Naive thymus-derived CD8-positive, alpha-beta T cell (primary cell): ENCODE data around the gene HTR3B. TPM values are rescaled to one million over a fixed set of nuclear protein-coding genes. Genes with fewer than 3 reads are reported as not detected.
A peak's percentile ranks its signal among the peaks of the same experiment; 100 is the strongest.
"Not testable (repeated sequence)": the region's sequence is repeated elsewhere in the genome, so short reads cannot be mapped to it uniquely, and the experiment has no call there.

Experiments used
- ATAC-seq, 2 donors: fragments of 150-1000 bp; cut with Tn5 transposase in 1 of 2; sonication (Bioruptor Pico), chemical (Tn5 transposase) in 1 of 2; 1 replicate in 1 of 2; 2 replicates in 1 of 2; pipeline ENCODE4 v1.10.0; 2021; ENCODE audit warnings: mild to moderate bottlenecking in 2 of 2, moderate library complexity in 2 of 2
- POLR2A ChIA-PET: fragments of 350-600 bp; sonication (Branson Sonifier 250); formaldehyde crosslinking; loops from one replicate; lab custom pipeline; 2021; ENCODE audit warnings: antibody characterized with exemption; lab: Charles Lee
- DNase-seq, 10 donors: peaks; one replicate each; pipeline versions ENCODE4 v3.0.0 to v3.0.0-alpha.2; 2020 to 2022
- H3K27ac Mint-ChIP-seq, 10 donors: one replicate each; pipeline ENCODE4 v1.8.0; 2020 to 2022; ENCODE audit warnings: mild to moderate bottlenecking in 10 of 10, mixed read lengths in 10 of 10, moderate library complexity in 4 of 10, inconsistent platforms in 1 of 10
- H3K27me3 Mint-ChIP-seq, 5 donors: one replicate each; pipeline ENCODE4 v1.8.0; 2021 to 2022; ENCODE audit warnings: mixed read lengths in 5 of 5
- H3K36me3 Mint-ChIP-seq, 3 donors: one replicate each; pipeline ENCODE4 v1.8.0; 2020 to 2022; ENCODE audit warnings: mixed read lengths in 3 of 3, mild to moderate bottlenecking in 2 of 3, inconsistent platforms in 1 of 3
- H3K4me1 Mint-ChIP-seq, 4 donors: one replicate each; pipeline ENCODE4 v1.8.0; 2021 to 2022; ENCODE audit warnings: mixed read lengths in 4 of 4
- H3K4me3 Mint-ChIP-seq, 10 donors: one replicate each; pipeline ENCODE4 v1.8.0; 2020 to 2022; ENCODE audit warnings: mild to moderate bottlenecking in 10 of 10, mixed read lengths in 10 of 10, moderate library complexity in 6 of 10, inconsistent platforms in 1 of 10
- H3K9me3 Mint-ChIP-seq, 9 donors: one replicate each; pipeline ENCODE4 v1.8.0; 2020 to 2022; ENCODE audit warnings: mixed read lengths in 9 of 9, mild to moderate bottlenecking in 3 of 9, inconsistent platforms in 1 of 9, moderate library complexity in 1 of 9
- polyA plus RNA-seq, 3 donors: library from polyadenylated mRNA; unstranded; fragments of 300-500 nt; fragmentation: Illumina TruSeq; gene quantifications; one replicate each; pipeline ENCODE4 v1.2.3, GENCODE V29; 2021
- total RNA-seq, 8 experiments: library from RNA in 2 of 8; stranded (reverse) in 2 of 8; gene quantifications; one replicate each; pipeline ENCODE4 v1.2.3 and lab custom pipeline; 2021 to 2026

The HTR3B gene
- total and polyA plus RNA-seq, 5 experiments from 2014 or later = not detected

- H3K36me3 Mint-ChIP-seq = peaks cover 0 to 5% (median 0%) of the 10 kb centered on the region in 3 donors
- H3K9me3 Mint-ChIP-seq = peaks cover 0 to 2% (median 0%) of the 10 kb centered on the region in 9 donors
- peaks cover 13 to 27% (median 14%) of the 10 kb centered on the region in 5 donors for H3K27me3 Mint-ChIP-seq
- H3K4me1 Mint-ChIP-seq = peaks cover 0 to 3% (median 0%) of the 10 kb centered on the region in 4 donors
- H3K27ac Mint-ChIP-seq = no peak overlapping the region
- no peak for DNase-seq
- no peak overlapping the region for H3K4me3 Mint-ChIP-seq
- POLR2A ChIA-PET = no interaction called here
- ATAC-seq = no peak
Measured at GRCh38 chr11:113926273-113927197, 21.9 kb downstream of the HTR3B start.

GRCh38 chr11:113928311-113928710 is 23.7 kb downstream of the HTR3B start:
- peaks cover 0 to 3% (median 0%) of the 10 kb centered on the region in 4 donors for H3K4me1 Mint-ChIP-seq
- H3K4me3 Mint-ChIP-seq = no peak overlapping the region
- H3K9me3 Mint-ChIP-seq = peaks cover 0 to 2% (median 0%) of the 10 kb centered on the region in 9 donors
- POLR2A ChIA-PET = no interaction called here
- DNase-seq = no peak
- no peak for ATAC-seq
- peaks cover 15 to 38% (median 21%) of the 10 kb centered on the region in 5 donors for H3K27me3 Mint-ChIP-seq
- no peak overlapping the region for H3K27ac Mint-ChIP-seq
- no peaks in the 10 kb centered on the region for H3K36me3 Mint-ChIP-seq

GRCh38 chr11:113932788-113933187 is 28.2 kb downstream of the HTR3B start:
- Mint-ChIP-seq H3K27ac (no peak overlapping the region), H3K36me3 (no peaks in the 10 kb centered on the region), H3K27me3 (peaks cover 18 to 55% (median 19%) of the 10 kb centered on the region in 5 donors), H3K4me3 (no peak overlapping the region), H3K4me1 (no peaks in the 10 kb centered on the region), H3K9me3 (no peaks in the 10 kb centered on the region)
- no peak for ATAC-seq
- POLR2A ChIA-PET = no interaction called here
- no peak for DNase-seq

- H3K27ac Mint-ChIP-seq, POLR2A ChIA-PET, H3K4me1 Mint-ChIP-seq, DNase-seq, H3K9me3 Mint-ChIP-seq, H3K4me3 Mint-ChIP-seq, ATAC-seq, H3K36me3 Mint-ChIP-seq: not testable (repeated sequence)
- H3K27me3 Mint-ChIP-seq = peaks cover 11 to 44% (median 18%) of the 10 kb centered on the region in 5 donors
Measured at GRCh38 chr11:113934193-113934592, 29.6 kb downstream of the HTR3B start.

GRCh38 chr11:113934761-113935160 is 30.2 kb downstream of the HTR3B start:
- H3K9me3 Mint-ChIP-seq = no peaks in the 10 kb centered on the region
- H3K36me3 Mint-ChIP-seq = no peaks in the 10 kb centered on the region
- H3K27me3 Mint-ChIP-seq = peaks cover 11 to 43% (median 18%) of the 10 kb centered on the region in 5 donors
- no peak for DNase-seq
- H3K4me3 Mint-ChIP-seq = no peak overlapping the region
- POLR2A ChIA-PET = no interaction called here
- H3K27ac Mint-ChIP-seq = no peak overlapping the region
- ATAC-seq = no peak
- H3K4me1 Mint-ChIP-seq = no peaks in the 10 kb centered on the region

GRCh38 chr11:113935858-113936257 is 31.3 kb downstream of the HTR3B start:
- no peak for ATAC-seq
- Mint-ChIP-seq H3K36me3 (no peaks in the 10 kb centered on the region), H3K4me1 (no peaks in the 10 kb centered on the region), H3K9me3 (no peaks in the 10 kb centered on the region), H3K4me3 (no peak overlapping the region), H3K27me3 (peaks cover 11 to 35% (median 14%) of the 10 kb centered on the region in 5 donors), H3K27ac (no peak overlapping the region)
- POLR2A ChIA-PET = no interaction called here
- no peak for DNase-seq

GRCh38 chr11:113937918-113938317 is 33.3 kb downstream of the HTR3B start:
- H3K9me3 Mint-ChIP-seq = no peaks in the 10 kb centered on the region
- POLR2A ChIA-PET = no interaction called here

GRCh38 chr11:113942256-113942655 is 37.7 kb downstream of the HTR3B start:
- POLR2A ChIA-PET = no interaction called here

More at GRCh38 chr11:113937918-113938317, 33.3 kb downstream of the HTR3B start:
- H3K4me1 Mint-ChIP-seq = no peaks in the 10 kb centered on the region
- H3K4me3 Mint-ChIP-seq = no peak overlapping the region
- H3K27me3 Mint-ChIP-seq = peaks cover 2 to 21% (median 9%) of the 10 kb centered on the region in 5 donors
- DNase-seq (no peak), ATAC-seq (no peak)
- H3K36me3 Mint-ChIP-seq = no peaks in the 10 kb centered on the region
- H3K27ac Mint-ChIP-seq = no peak overlapping the region

GRCh38 chr11:113946162-113946561 is 41.6 kb downstream of the HTR3B start:
- H3K27me3 Mint-ChIP-seq = peaks cover 6 to 13% (median 11%) of the 10 kb centered on the region in 5 donors
- H3K36me3 Mint-ChIP-seq, DNase-seq, H3K4me3 Mint-ChIP-seq, H3K9me3 Mint-ChIP-seq, POLR2A ChIA-PET, H3K27ac Mint-ChIP-seq, ATAC-seq: not testable (repeated sequence)
- H3K4me1 Mint-ChIP-seq = peaks cover 0 to 12% (median 0%) of the 10 kb centered on the region in 4 donors

More at GRCh38 chr11:113942256-113942655, 37.7 kb downstream of the HTR3B start:
- Mint-ChIP-seq H3K36me3 (no peaks in the 10 kb centered on the region), H3K27ac (no peak overlapping the region), H3K27me3 (peaks cover 0 to 11% (median 4%) of the 10 kb centered on the region in 5 donors), H3K4me3 (no peak overlapping the region), H3K4me1 (peaks cover 0 to 5% (median 0%) of the 10 kb centered on the region in 4 donors), H3K9me3 (no peaks in the 10 kb centered on the region)
- ATAC-seq (no peak), DNase-seq (no peak)

- Mint-ChIP-seq H3K27ac (peak overlapping the region in 1 of 10 donors; percentile 20), H3K4me1 (peaks cover 0 to 12% (median 0%) of the 10 kb centered on the region in 4 donors), H3K27me3 (peaks cover 10 to 29% (median 28%) of the 10 kb centered on the region in 5 donors), H3K9me3 (no peaks in the 10 kb centered on the region), H3K36me3 (no peaks in the 10 kb centered on the region), H3K4me3 (no peak overlapping the region)
- no peak for DNase-seq
- no peak for ATAC-seq
- POLR2A ChIA-PET = no interaction called here
Measured at GRCh38 chr11:113947994-113948393, 43.4 kb downstream of the HTR3B start.

- Mint-ChIP-seq H3K4me3 (no peak overlapping the region), H3K27me3 (peaks cover 14 to 41% (median 24%) of the 10 kb centered on the region in 5 donors), H3K36me3 (no peaks in the 10 kb centered on the region), H3K4me1 (peaks cover 0 to 12% (median 0%) of the 10 kb centered on the region in 4 donors), H3K27ac (no peak overlapping the region), H3K9me3 (no peaks in the 10 kb centered on the region)
- POLR2A ChIA-PET = no interaction called here
- no peak for ATAC-seq
- DNase-seq = no peak
Measured at GRCh38 chr11:113949891-113950290, 45.3 kb downstream of the HTR3B start.

GRCh38 chr11:113951537-113951936 is 46.9 kb downstream of the HTR3B start:
- peaks cover 0 to 11% (median 0%) of the 10 kb centered on the region in 4 donors for H3K4me1 Mint-ChIP-seq
- H3K27ac Mint-ChIP-seq = no peak overlapping the region
- H3K4me3 Mint-ChIP-seq = no peak overlapping the region
- H3K9me3 Mint-ChIP-seq = no peaks in the 10 kb centered on the region
- ATAC-seq = no peak
- POLR2A ChIA-PET = no interaction called here
- DNase-seq = no peak
- peaks cover 12 to 41% (median 27%) of the 10 kb centered on the region in 5 donors for H3K27me3 Mint-ChIP-seq
- H3K36me3 Mint-ChIP-seq = no peaks in the 10 kb centered on the region

- no peak overlapping the region for H3K4me3 Mint-ChIP-seq
- peaks cover 14 to 42% (median 27%) of the 10 kb centered on the region in 5 donors for H3K27me3 Mint-ChIP-seq
- H3K36me3 Mint-ChIP-seq = no peaks in the 10 kb centered on the region
- no peaks in the 10 kb centered on the region for H3K9me3 Mint-ChIP-seq
- peaks cover 0 to 8% (median 0%) of the 10 kb centered on the region in 4 donors for H3K4me1 Mint-ChIP-seq
- DNase-seq = no peak
- POLR2A ChIA-PET = no interaction called here
- no peak overlapping the region for H3K27ac Mint-ChIP-seq
- no peak for ATAC-seq
Measured at GRCh38 chr11:113952070-113952469, 47.5 kb downstream of the HTR3B start.
